Heart left ventricle (tissue), 16 donors: Measurements from ENCODE around the gene RUNX3. TPM values are rescaled to one million over a fixed set of nuclear protein-coding genes. Genes with fewer than 3 reads are reported as not detected.

ENCODE experiments used
- ATAC-seq, 4 donors: fragments of 200-7000 bp; cut with Tn5 transposase; one replicate each; pipeline ENCODE4 v1.9.1; 2020 to 2022; ENCODE audit warnings: moderate library complexity in 4 of 4, mild to moderate bottlenecking in 3 of 4, moderate number of reproducible peaks in 1 of 4
- DNase-seq, 5 donors: peaks; one replicate each; pipeline ENCODE4 v3.0.0-alpha.2; 2020
- H3K27ac ChIP-seq, 12 donors: fragments of 200-600 bp; sonication (generic) in 4 of 12; one replicate each; pipeline versions ENCODE4 v1.5.0 to v1.8.0; 2016 to 2022; ENCODE audit warnings: mild to moderate bottlenecking in 2 of 12
- H3K27me3 ChIP-seq, 9 donors: fragments of 200-600 bp; sonication (generic) in 2 of 9; one replicate each; pipeline versions ENCODE4 v1.5.1 to v1.8.0; 2016 to 2022; ENCODE audit warnings: mild to moderate bottlenecking in 3 of 9
- H3K36me3 ChIP-seq, 9 donors: fragments of 200-600 bp; sonication (generic) in 2 of 9; one replicate each; pipeline versions ENCODE4 v1.5.0 to v1.8.0; 2018 to 2022; ENCODE audit warnings: mild to moderate bottlenecking in 2 of 9
- H3K4me1 ChIP-seq, 12 donors: fragments of 200-600 bp; sonication (generic) in 4 of 12; one replicate each; pipeline versions ENCODE4 v1.5.0 to v1.8.0; 2016 to 2022; ENCODE audit warnings: mild to moderate bottlenecking in 3 of 12
- H3K4me3 ChIP-seq, 12 donors: fragments of 200-600 bp; sonication (generic) in 4 of 12; one replicate each; pipeline versions ENCODE4 v1.5.0 to v1.8.0; 2017 to 2022; ENCODE audit warnings: mild to moderate bottlenecking in 9 of 12, moderate library complexity in 4 of 12
- H3K9me3 ChIP-seq, 12 donors: fragments of 200-600 bp; sonication (generic) in 4 of 12; one replicate each; pipeline versions ENCODE4 v1.5.0 to v1.8.0; 2016 to 2022; ENCODE audit warnings: mild to moderate bottlenecking in 1 of 12
- CTCF ChIP-seq, 12 donors: fragments of 200-600 bp; sonication (generic) in 4 of 12; IDR thresholded peaks; one replicate each; pipeline versions ENCODE4 v1.5.0 to v1.8.0; 2018 to 2022; ENCODE audit warnings: antibody characterized with exemption in 12 of 12, mild to moderate bottlenecking in 5 of 12
- POLR2A ChIP-seq, 2 donors: fragments of 450-650 bp; IDR thresholded peaks; one replicate each; pipeline ENCODE4 v1.6.1; 2017; ENCODE audit warnings: antibody characterized with exemption in 2 of 2, mild to moderate bottlenecking in 2 of 2, moderate library complexity in 2 of 2
- WGBS, 4 donors: extraction: QIAGEN DNeasy Blood & Tissue Kit in 2 of 4; methylation state at CpG; one replicate each; pipeline versions ENCODE4 v1.1.5 to v1.1.7; 2013 to 2018; 5-methylcytosine and 5-hydroxymethylcytosine counted together
- intact Hi-C, 10 donors: fragments of 100-400 bp; cut with DNase I; formaldehyde crosslinking; loops; one replicate each; pipeline versions ENCODE4 v1.11.1 to v1.14.2; 2022
- polyA plus RNA-seq, 2 donors: library from polyadenylated mRNA; stranded (reverse); fragments of 200-250 nt; gene quantifications; one replicate each; pipeline ENCODE4 v1.2.3, GENCODE V29; 2013
- total RNA-seq, 9 donors: library from RNA; depleted of rRNA in 2 of 9; stranded (reverse); fragments of >200 nt in 2 of 9; fragmentation: NEBNext Ultra II Directional in 3 of 9; extraction: Animal tissue kit (Norgen Biotek cat#: 25700) in 3 of 9; gene quantifications; one replicate each; pipeline versions ENCODE4 v1.1.0 to v1.2.4, GENCODE V29; 2016 to 2023
- donor health status: ischemic (EF 13 %, LVEDD 7.1; RV severe dilation, severe dysfunction).
- donor health status: healthy with polysubstance abuse.
- donor health status: DM: no; HTN: yes; CAD: no.
- donor health status: DM: no; HTN: no; CAD: no.
- donor health status: ischemic (EF 25% LVEDD 6.9; RV normal size, moderate dysfunction).
- donor health status: ischemic (EF 25% LVEDD 5.7; RV mildly dilated, moderate dysfunction).
- donor health status: healthy.
- donor health status: DM: yes; HTN: yes; CAD: no.
- donor health status: ischemic (EF 35%, LVEDD 5.7; RV mildly dilated, moderate dysfunction).
- donor health status: nonischemic (EF 11% LVEDD 7.7; RV severe dilation, severe dysfunction).
- donor health status: DM: yes; HTN: yes; CAD: no.
- donor health status: PGD.
- donor health status: ischemic (EF 29% LVEDD 5.4; RV normal size, mild dysfunction).
- donor health status: nonischemic (EF 23%, LVEDD 6.1; RV moderate dilation, normal function).

The RUNX3 gene
- total and polyA plus RNA-seq, 11 donors, result 0.21 to 8.7 (median 0.38) TPM

- Histone ChIP-seq H3K9me3 (no peaks in the 10 kb centered on the region), H3K27ac (no peak overlapping the region), H3K27me3 (peaks cover 15 to 32% (median 21%) of the 10 kb centered on the region in 9 donors), H3K4me3 (no peak overlapping the region), H3K4me1 (no peaks in the 10 kb centered on the region), H3K36me3 (no peaks in the 10 kb centered on the region)
- TF ChIP-seq CTCF (IDR thresholded peaks at IDR 0.05) (no peak), POLR2A (IDR thresholded peaks at IDR 0.05) (no peak)
- DNase-seq (no peak), ATAC-seq (no peak)
- intact Hi-C loops, result loop anchor here in 6 of 10 donors (5.0 to 10.0 kb wide), 3 partner anchors 159 to 267 kb away; no protein-coding TSS in a partner anchor
- WGBS, 4 donors, result 92 to 98% (median 94%) methylated on average over 7 of the region's 7 CpGs
Observed at GRCh38 chr1:24938276-24938675, 8.2 kb upstream of the RUNX3 start.

- 84 to 91% (median 90%) methylated on average over 11 of the region's 11 CpGs for WGBS, 4 donors
- ATAC-seq (no peak), DNase-seq (no peak)
- TF ChIP-seq POLR2A (IDR thresholded peaks at IDR 0.05) (no peak), CTCF (IDR thresholded peaks at IDR 0.05) (no peak)
- H3K27me3 ChIP-seq, result peaks cover 31 to 48% (median 36%) of the 10 kb centered on the region in 9 donors
- intact Hi-C loops, result loop anchor here in 6 of 10 donors (5.0 to 10.0 kb wide), 3 partner anchors 161 to 268 kb away; no protein-coding TSS in a partner anchor
- H3K27ac ChIP-seq, result no peak overlapping the region
- no peaks in the 10 kb centered on the region for H3K9me3 ChIP-seq
- peaks cover 0 to 12% (median 4%) of the 10 kb centered on the region in 12 donors for H3K4me1 ChIP-seq
- no peaks in the 10 kb centered on the region for H3K36me3 ChIP-seq
- no peak overlapping the region for H3K4me3 ChIP-seq
Observed at GRCh38 chr1:24936684-24937083, 6.6 kb upstream of the RUNX3 start.

- 76 to 79% (median 77%) methylated on average over 11 to 13 of the region's 13 CpGs for WGBS, 4 donors
- H3K9me3 ChIP-seq, result no peaks in the 10 kb centered on the region
- no peak for TF ChIP-seq CTCF (IDR thresholded peaks at IDR 0.05)
- no peak for TF ChIP-seq POLR2A (IDR thresholded peaks at IDR 0.05)
- ATAC-seq (no peak), DNase-seq (no peak)
- H3K27ac ChIP-seq, result no peak overlapping the region
- no peaks in the 10 kb centered on the region for H3K36me3 ChIP-seq
- H3K27me3 ChIP-seq, result peaks cover 39 to 57% (median 45%) of the 10 kb centered on the region in 9 donors
- no peak overlapping the region for H3K4me3 ChIP-seq
- intact Hi-C loops, result loop anchor here in 6 of 10 donors (5.0 to 10.0 kb wide), 3 partner anchors 161 to 269 kb away; no protein-coding TSS in a partner anchor
- peaks cover 0 to 19% (median 6%) of the 10 kb centered on the region in 12 donors for H3K4me1 ChIP-seq
Observed at GRCh38 chr1:24935615-24936484, 5.8 kb upstream of the RUNX3 start.

- Histone ChIP-seq H3K4me3 (no peak overlapping the region), H3K27ac (no peak overlapping the region), H3K9me3 (no peaks in the 10 kb centered on the region), H3K36me3 (no peaks in the 10 kb centered on the region), H3K4me1 (peaks cover 0 to 25% (median 11%) of the 10 kb centered on the region in 12 donors), H3K27me3 (peaks cover 46 to 64% (median 52%) of the 10 kb centered on the region in 9 donors)
- TF ChIP-seq POLR2A (IDR thresholded peaks at IDR 0.05), result no peak
- TF ChIP-seq CTCF (IDR thresholded peaks at IDR 0.05), result no peak
- DNase-seq (no peak), ATAC-seq (no peak)
- WGBS, 4 donors, result 37 to 50% (median 44%) methylated on average over 10 to 11 of the region's 11 CpGs
- intact Hi-C loops, result loop anchor here in 6 of 10 donors (5.0 to 10.0 kb wide), 3 partner anchors 162 to 270 kb away; no protein-coding TSS in a partner anchor
Observed at GRCh38 chr1:24935196-24935526, 5.1 kb upstream of the RUNX3 start.
